Measurements from ENCODE around the gene SLC4A5.
"Not testable (repeated sequence)": the region's sequence is repeated elsewhere in the genome, so short reads cannot be mapped to it uniquely, and the experiment has no call there.

The SLC4A5 gene

DNA sequence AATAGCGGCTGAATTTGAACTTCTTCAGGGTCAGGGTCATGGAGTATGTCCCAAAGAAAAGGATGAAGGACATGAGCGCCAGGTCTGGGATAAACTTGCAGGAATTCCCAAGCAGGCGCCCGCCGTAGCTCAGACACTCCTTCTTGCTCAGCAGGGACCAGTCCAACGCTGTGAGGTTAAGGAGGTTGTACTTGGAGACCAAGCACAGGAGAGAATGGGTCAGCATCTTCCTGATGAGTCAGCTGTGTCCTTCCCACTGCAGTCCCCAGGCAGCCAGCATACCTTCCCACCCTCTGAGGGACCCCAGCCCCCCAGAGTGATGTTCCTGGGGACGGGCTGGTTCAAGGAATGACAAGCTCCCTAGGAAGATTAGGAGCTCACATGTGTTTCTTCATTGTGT lies 103.9 kb downstream of the SLC4A5 start:
- no peak for DNase-seq

DNA sequence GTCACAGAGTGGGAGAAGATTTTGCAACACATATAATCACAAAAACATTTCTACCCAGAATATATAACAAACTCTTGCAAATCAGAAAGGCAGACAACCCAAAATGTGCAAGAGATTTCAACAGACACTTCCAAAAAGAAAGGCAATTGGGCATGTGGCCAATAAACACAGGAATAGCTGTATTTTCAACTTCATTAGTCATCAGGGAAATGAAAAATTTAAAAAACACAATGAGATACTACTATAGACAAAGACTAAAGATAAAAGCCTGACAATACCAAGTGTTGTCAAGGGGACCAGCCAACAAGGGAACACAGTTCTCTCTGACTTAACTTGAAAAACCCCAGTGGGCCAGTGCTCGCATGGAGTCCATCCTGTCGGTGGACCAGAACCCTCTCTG lies 104.3 kb downstream of the SLC4A5 start:
- DNase-seq = no peak

DNA sequence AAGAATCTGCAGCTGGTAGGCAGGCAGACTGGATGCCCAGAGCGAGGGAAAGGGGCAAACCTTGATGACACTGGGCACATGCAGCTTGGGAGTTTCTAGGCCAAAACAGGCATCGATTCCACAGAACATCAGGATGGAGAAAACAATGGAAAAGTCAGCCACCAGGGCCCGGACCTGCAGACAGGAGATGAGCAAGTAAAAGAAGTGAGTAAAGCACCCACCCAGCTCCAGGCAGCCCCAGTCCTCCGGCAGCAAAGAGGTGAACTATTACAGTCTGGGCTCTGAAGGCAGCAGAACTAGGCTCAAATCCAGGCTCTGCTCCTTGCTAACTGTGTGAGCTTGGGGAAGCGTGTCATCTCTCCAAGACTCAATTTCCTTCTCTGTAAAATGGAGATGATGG lies 108.2 kb downstream of the SLC4A5 start:
- no peak for DNase-seq

DNA sequence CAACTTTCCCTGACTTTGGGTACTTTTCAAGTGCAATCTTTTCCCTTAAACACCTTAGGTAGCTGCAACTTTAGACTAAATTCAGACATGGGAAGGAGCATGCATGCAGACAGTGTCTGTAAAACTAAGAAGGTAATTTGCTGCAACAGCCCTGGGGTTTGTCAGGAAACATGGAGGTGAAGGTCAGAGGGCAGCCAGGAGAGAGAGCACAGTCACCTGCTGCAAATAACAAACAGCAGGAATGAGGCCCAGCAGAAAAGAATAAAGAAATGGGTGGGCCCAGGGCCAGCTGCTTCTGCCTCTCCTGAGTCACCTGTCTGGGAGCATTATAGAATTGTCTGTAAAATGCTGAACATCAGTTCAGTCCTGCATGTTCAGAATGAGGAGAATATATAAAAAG lies 109.6 kb downstream of the SLC4A5 start:
- DNase-seq = no peak

DNA sequence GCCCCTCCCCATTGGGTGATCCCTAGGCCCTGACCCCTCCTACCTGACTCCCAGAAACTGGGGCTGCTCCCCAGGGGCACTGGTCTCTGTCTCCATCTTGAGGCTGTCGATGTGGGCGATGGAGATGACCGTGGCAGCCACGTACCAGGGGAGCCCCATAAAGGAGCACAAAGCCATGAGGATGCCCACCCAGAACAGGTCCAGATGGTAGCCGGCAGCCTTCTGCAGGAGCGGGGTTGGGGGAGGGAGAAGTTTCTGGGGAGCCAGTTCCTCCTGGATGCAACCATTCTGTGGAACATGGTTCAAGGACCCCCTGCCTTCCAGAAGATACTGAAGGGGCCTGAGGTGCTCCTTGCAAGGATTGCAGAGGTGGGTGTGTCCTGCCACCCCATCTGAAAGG lies 110.8 kb downstream of the SLC4A5 start:
- DNase-seq = no peak

DNA sequence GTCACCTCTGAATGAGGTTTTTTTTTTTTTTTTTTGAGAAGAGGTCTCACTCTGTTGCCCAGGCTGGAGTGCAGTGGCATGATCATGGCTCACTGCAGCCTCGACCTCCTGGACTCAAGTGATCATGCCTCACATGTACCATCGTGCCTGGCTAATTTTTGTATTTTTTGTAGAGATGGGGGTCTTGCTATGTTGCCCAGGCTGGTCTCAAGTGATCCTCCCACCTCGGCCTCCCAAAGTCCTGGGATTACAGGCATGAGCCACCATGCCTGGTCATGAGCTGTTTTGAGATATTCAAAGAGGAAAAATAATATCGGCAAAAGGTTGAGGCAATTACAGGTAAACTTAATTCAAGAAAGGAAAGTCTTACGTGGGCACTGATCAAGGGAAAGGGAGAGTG lies 113.4 kb downstream of the SLC4A5 start:
- DNase-seq = not testable (repeated sequence)

DNA sequence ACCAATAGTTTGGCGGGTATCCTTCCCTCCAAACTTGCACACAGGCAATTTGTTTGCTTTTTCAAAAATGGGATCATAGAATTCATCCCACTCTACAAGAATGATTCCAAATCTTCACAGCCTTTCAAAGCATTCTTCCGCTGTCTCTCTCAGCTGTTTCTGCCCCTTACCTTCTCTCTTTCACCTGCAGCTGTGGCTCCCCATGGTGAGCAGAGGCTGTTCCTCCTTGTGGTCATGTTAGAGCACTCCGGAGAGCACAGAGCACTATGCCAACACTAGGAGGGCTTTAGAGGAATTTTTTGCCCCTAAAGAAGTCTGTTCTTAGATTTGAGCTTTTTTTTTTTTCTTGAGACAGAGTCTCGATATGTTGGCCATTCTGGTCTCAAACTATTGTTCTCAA lies 114.4 kb downstream of the SLC4A5 start:
- no peak for DNase-seq

DNA sequence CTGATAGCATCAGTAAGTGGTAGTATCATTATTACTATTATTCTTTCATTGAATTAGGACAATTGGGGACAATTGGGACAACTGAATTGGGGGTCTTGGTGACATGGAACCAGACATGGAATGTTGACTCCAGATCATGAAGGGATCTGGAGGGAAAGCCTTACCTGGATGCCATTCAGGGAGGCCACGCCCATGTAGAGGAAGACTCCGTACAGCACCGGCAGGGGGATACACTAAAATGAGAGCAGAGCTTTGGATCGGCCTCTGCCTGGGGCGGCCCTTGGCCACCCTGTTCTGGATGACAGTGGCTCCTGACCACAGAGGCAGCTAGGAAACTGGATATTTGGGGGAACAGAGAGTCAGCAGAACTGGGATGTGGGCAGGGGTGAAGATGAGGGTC lies 115.6 kb downstream of the SLC4A5 start:
- no peak for DNase-seq

DNA sequence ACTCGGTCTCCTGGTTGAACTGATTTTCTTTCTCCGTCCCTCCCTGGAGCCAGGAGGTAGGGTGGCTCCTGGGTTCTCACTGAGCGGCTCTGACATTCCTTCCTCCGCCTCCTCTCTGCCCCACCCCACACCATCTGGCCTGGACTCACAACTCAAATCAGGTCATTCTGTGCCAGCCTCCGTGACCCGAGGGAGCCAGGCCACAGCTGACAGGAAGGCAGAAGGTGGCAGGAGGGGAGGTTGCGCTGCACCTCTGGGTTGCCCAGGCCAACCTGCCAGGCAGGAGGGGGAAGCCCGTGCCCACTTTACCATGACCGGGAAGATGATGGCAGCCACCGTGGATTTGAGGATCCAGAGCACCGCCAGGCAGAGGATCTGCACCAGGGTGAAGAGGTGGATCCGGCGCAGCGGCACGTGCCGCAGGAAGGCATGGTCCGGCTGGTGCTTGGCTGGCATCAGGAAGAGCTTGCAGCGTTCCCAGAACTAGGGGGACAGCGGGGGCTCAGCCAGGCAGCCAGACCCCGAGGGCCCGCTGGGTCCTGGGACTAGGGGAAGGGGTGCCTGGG lies 116.5 kb downstream of the SLC4A5 start:
- no peak for DNase-seq

DNA sequence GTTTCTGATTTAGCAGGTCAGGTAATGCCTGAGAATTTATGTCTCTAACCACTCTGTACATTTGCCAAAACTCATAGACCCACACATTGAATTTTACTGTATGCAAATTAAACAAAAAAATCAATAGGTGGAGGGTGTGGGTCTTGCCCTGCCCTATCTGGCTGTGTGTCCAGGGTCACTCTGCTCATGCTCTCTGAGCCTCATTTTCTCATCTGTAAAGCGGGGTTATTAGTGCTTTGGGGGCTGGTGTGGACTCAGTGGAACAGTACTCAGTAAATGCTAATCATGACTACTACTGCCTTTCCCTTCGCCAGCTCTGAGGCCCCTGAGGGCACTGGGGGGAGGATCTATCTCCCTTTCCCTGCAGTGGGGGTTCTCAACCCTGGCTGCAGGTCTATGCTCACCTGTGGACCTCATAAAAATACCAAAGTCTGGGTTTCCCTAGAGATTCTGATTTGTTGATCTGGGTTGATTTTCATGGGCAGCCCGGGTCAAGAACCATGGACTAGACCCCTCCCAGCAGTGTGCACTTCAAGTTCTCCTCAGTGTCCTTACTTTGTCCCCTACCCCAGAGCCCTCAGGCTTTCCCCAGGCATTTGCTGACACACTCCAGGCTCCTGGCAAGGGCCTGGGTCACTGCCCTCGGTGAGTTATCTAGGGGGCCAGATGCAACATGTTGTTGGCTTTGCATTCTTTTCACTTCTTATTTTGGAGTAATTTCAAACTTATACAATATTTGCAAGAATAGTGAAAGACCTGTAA lies 117.3 kb downstream of the SLC4A5 start:
- DNase-seq = no peak

DNA sequence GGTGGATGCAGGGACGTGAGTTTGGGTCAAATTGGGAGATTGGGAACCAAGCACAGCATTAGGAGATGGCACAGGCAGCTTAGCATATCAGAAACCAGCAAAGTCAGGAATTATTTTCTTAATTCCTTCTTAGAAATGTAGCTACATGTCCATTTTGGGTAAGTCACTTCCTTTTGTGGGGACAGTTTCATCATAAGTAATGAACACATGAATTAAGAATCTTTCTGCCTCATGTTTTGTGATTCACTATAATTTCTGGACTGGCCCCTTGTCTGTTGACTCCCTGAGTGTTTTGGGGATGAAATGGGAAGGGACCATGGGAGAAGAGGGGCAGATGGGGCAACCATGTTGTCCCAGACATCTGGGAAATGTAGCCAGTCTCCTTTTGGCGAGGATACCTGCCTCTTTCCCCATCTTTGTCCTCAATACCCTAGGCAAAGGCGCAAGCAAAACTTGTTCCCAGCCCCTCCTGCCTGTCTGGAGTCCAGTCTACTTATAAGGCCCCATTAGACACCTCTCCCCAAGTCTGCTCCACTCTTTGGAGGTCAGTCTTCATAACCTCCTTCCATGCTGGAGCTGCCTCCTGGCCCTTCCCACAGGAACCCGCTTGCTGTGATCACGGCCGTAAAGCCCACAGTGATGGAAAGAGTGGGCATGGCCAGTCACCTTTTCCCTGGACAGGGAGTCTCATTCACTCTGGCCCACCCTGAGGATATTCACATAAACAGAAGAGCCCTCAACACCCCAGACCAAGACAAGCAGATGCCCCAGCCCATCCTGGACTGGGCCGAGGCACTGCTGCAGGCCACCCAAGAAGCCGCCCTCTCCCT lies 119.1 kb downstream of the SLC4A5 start:
- DNase-seq = no peak

DNA sequence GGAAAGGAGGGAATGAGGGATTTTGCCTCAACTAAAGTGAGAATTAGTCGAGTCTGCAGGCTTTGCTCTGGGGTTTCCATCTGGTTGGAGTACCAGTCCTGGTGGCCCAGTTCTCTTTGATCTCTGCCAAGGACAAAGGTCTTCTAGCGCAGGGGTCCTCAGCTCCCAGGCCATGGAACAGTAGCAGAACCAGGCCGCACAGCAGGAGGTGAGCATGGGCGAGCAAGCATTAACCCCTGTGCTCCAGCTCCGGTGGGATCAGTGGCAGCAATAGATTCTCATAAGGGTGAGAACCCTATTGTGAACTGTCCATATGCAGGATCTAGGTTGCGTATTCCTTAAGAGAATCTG lies 120.9 kb downstream of the SLC4A5 start:
- no peak for DNase-seq

DNA sequence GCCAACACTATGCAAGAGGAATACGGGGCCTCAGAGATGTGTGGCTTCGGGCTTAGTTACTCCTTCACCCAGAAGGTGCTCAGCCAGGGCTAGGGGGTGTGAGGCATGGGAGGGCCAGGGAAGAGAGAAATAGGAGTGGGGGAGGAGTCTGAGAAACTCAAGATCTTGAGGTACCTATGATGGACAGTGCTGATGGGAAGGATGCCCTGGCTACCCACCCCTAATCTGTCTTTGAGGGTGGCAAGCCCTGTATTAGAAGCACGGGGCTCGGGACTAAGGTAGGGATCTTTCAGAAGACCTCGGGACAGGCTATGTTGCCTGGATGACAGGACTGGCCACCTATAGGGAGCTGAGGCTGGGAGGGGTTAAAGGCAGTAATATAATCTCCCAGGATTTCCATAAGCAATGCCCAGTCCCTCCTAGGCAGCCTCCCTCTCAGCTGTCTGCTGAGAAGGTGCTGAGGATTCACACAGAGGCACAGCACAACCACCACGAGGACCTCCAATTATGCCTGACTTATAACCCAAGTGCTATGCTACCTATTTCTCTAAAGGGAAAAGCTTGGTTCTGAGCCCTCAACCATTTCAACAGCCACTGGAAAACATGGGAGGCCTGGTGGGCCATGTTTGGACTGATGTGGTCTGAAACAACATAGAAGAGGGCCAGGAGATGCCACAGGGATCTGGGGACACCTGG lies 121.5 kb downstream of the SLC4A5 start:
- no peak for DNase-seq

DNA sequence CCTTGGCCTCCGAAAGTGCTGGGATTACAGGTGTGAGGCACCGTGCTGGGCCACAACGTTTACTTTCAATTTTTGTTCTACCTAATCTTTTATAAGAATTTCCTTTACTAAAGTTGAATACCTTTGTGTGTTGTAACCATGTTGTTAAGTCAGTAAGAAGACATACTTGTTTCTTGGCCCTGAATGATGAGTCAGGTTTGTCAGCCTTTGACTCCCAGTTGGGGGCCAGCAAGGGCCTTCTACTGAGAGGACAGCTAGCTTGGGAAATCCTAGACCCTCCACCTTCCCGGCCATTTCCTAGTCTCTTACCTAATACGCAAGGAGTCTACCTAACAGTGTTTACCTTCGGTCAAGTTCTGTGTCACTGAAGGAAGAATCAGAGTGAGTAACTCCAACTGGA lies 122.1 kb downstream of the SLC4A5 start:
- no peak for DNase-seq

DNA sequence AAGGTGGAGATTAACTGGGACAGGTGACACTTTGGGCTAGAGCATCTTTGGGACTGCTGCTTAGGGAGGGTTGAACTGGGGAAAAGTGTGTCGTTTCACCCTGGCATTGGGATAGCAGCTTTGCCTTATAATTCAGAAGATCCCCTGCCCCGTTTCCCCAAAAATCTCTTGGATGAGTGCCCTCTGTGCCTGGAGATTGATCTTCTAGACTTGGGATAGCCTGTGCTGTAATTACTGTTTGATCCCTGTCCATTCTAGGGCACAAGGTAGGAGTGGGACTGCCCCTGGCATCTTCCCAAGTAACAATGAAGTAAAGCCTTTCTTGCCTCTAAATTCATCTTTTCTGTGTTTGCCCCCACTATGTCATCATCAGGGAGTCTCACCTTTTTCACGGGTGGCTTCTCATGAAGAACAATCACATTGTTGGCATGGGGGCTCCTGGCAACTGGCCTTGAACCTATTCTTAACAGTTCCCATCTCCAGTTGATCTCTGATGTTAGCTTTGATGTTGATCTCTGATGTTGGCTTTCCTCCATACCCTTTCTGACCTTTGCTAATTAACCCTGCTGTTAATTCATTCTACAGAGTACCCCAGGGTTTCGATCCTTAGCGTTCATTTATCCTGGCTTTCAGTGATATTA lies 123.2 kb downstream of the SLC4A5 start:
- DNase-seq = no peak

DNA sequence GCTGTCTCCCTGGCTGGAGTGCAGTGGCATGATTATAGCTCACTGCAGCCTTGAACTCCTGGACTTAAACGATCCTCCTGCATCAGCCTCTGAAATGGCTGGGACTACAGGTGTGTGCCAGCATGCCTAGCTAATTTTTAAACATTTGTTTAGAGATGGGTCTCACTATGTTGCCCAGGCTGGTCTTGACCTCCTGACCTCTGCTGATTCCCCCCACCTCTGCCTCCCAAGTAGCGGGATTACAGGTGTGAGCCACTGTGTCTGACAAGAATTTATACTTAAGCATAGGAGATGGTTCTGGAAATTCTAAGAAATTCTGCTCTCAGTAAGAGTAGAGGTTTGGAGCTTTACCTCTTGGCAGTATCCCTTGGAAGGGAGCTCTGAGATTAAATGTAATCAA lies 126.6 kb downstream of the SLC4A5 start:
- no peak for DNase-seq

DNA sequence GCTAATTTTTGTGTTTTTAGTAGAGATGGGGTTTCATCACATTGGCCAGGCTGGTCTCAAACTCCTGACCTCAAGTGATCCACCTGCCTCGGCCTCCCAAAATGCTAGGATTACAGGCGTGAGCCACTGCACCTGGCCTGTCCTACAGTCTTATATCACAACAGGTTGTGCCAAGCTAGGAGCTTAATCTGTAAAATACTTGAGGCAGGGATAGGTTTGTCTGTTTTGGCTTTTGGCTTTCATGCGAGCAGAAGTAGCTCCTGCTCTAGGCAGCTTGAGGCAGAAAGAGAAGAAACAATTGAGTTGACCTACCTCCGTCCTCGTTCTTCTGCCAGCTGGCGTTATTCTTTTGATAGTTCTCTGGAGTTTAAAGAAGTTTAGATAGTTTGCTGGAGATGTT lies 127.4 kb downstream of the SLC4A5 start:
- not testable (repeated sequence) for DNase-seq

DNA sequence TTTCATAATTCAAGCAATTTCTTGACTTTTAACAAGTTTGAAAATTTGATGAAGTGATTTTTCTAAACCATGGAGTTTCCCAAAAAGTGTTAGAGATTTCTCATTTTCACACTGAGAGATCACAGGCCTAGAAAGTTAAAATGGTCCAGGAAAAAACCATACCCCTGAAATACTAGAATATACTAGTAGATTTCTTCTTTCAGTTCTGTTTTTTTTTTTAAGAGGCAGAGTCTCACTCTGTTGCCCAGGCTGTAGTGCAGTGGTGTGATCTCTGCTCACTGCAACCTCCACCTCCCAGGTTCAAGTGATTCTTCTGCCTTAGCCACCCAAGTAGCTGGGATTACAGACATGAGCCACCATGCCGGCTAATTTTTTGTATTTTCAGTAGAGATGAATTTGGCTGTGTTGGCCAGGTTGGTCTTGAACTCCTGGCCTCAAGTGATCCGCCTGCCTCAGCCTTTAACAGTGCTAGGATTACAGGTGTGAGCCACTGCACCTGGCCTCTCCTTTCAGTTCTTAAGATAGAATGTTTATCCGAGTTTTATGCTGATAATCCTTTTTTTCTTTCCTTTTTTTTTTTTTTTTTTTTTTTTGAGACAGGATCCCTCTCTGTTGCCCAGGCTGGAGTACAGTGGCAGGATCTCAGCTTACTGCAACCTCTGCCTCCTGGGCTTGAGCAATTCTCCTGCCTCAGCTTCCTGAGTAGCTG lies 130.4 kb downstream of the SLC4A5 start:
- no peak for DNase-seq

DNA sequence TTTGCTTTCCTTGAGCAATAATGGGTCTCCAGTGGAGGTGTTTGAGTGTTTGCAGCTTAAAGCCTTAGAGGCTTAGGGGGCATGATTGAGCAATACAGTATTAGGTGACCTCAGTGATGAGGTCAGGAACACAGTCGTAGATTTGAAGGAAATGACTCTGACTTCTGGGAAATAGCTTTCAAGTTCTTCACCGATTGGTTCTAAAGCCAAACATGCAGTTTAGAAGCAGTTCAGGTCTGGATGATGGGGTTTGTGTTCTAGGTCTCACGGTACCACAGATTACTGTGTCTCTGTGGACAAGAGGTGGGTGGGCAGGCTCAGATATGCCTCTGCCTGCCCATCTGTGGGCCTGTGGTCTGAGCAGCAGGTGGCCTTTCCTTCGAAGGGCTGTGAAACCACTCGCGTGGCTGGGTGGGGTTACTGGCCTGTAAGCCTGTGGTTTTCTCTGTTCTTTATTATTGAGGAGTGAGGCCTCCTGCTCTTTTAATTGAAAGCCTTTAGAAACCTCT lies 137.0 kb downstream of the SLC4A5 start:
- no peak for DNase-seq

DNA sequence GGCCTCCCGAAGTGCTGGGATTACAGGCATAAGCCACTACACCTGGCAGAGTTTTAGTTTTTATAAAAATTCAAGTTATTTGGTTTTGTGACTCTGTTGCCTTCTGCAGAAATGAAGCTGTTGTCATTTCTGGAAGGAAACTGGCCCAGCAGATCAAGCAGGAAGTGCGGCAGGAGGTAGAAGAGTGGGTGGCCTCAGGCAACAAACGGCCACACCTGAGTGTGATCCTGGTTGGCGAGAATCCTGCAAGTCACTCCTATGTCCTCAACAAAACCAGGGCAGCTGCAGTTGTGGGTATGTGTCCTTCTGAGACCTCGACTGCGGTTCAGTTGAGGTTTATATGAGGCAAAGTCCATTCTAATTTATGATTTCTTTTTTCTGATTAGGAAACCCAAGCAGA lies 137.6 kb downstream of the SLC4A5 start:
- DNase-seq = no peak

DNA sequence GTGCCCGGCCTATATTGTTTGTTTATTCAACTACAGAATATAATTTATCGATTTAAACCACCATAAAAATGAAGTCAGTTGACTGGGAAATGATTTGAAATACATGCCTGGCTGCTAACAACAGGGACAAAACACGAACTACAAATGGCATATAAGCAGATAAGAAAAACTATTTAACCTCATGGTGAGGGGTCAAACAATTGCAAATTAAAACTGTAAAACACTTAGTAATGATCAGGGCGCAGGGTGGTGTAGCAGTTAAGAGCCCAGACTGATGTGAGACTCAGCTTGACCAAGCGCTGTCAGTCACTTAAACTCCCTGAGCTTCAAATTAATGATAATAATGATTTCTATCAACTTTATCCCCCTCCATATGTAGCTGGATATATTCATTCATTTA lies 138.1 kb downstream of the SLC4A5 start:
- DNase-seq = no peak

Data from amygdala (tissue), 56 donors.